Caco-2 (cell line): Measurements from ENCODE around the gene SERPINB7. TPM values are rescaled to one million over a fixed set of nuclear protein-coding genes. Genes with fewer than 3 reads are reported as not detected.

ENCODE experiments used
- BruUV-seq: library from RNA; stranded (reverse); fragments of 400-500 nt; replicated peaks from 2 replicates; lab custom pipeline; 2021; lab: Mats Ljungman, UMichigan
- CTCF ChIA-PET: fragments of 300-600 bp; sonication (Branson Sonifier 250); formaldehyde crosslinking; loops from one replicate; lab custom pipeline; 2022; ENCODE audit warnings: antibody characterized with exemption; lab: Charles Lee
- POLR2A ChIA-PET: fragments of 300-600 bp; sonication (Branson Sonifier 250); formaldehyde crosslinking; loops from one replicate; lab custom pipeline; 2022; ENCODE audit warnings: antibody characterized with exemption; lab: Charles Lee
- DNase-seq, 2 experiments: peaks; one replicate each; pipeline versions ENCODE4 v3.0.0 to v3.0.0-alpha.2; 2020 to 2022
- H3K27me3 ChIP-seq: replicated peaks from 2 replicates; pipeline ENCODE4 v1.6.0; 2011; ENCODE audit warnings: low read length; ENCODE audit not compliant: control insufficient read depth, insufficient read depth
- H3K36me3 ChIP-seq: 2 replicates; pipeline ENCODE4 v1.5.1; 2011; ENCODE audit warnings: low read length; ENCODE audit not compliant: control insufficient read depth, insufficient read depth
- H3K4me1 ChIP-seq: fragments of 250-450 bp; sonication (Bioruptor Pico); 2 replicates; pipeline ENCODE4 v1.5.1; 2020; ENCODE audit warnings: mild to moderate bottlenecking
- H3K4me3 ChIP-seq: 2 replicates; pipeline ENCODE4 v1.5.1; 2011; ENCODE audit warnings: low read depth, mild to moderate bottlenecking, control low read depth, low read length
- H3K9me3 ChIP-seq: fragments of 250-450 bp; sonication (Bioruptor Pico); 2 replicates; pipeline ENCODE4 v1.5.1; 2020; ENCODE audit warnings: mild to moderate bottlenecking, moderate library complexity
- H3K27ac Mint-ChIP-seq: one replicate; pipeline ENCODE4 v1.8.0; 2022; ENCODE audit warnings: mixed read lengths; ENCODE audit not compliant: unreplicated experiment
- H3K27me3 Mint-ChIP-seq: one replicate; pipeline ENCODE4 v1.8.0; 2022; ENCODE audit warnings: mixed read lengths; ENCODE audit not compliant: insufficient read depth, unreplicated experiment
- H3K36me3 Mint-ChIP-seq: one replicate; pipeline ENCODE4 v1.8.0; 2022; ENCODE audit warnings: mild to moderate bottlenecking, mixed read lengths; ENCODE audit not compliant: insufficient read depth, unreplicated experiment
- H3K4me1 Mint-ChIP-seq: one replicate; pipeline ENCODE4 v1.8.0; 2022; ENCODE audit warnings: low read depth, mixed read lengths; ENCODE audit not compliant: unreplicated experiment
- H3K4me3 Mint-ChIP-seq: one replicate; pipeline ENCODE4 v1.8.0; 2022; ENCODE audit warnings: mild to moderate bottlenecking, moderate library complexity, mixed read lengths; ENCODE audit not compliant: unreplicated experiment
- H3K9me3 Mint-ChIP-seq: one replicate; pipeline ENCODE4 v1.8.0; 2022; ENCODE audit warnings: mixed read lengths; ENCODE audit not compliant: unreplicated experiment
- intact Hi-C: fragments of 100-400 bp; cut with micrococcal nuclease; formaldehyde crosslinking; loops from one replicate; pipeline ENCODE4 v1.10.0; 2022; ENCODE audit not compliant: unreplicated experiment
- total RNA-seq: library from RNA; stranded (reverse); gene quantifications from 2 replicates; pipeline ENCODE4 v1.2.3, GENCODE V29; 2022
- TF ChIP-seq, protein P1 (sequence below), 2 experiments: fragments of 200-600 bp in 1 of 2; IDR thresholded peaks; 1 replicate in 1 of 2; 2 replicates in 1 of 2; pipeline versions ENCODE4 v1.5.1 to v1.8.0; 2011 to 2022; ENCODE audit warnings: antibody characterized with exemption in 1 of 2, control low read depth in 1 of 2, inconsistent platforms in 1 of 2, low read depth in 1 of 2, low read length in 1 of 2, mild to moderate bottlenecking in 1 of 2, moderate library complexity in 1 of 2; ENCODE audit not compliant: insufficient read depth in 1 of 2, severe bottlenecking in 1 of 2, unreplicated experiment in 1 of 2

The SERPINB7 gene
- total RNA-seq, 1 experiment from 2014 or later, result not detected

DNA sequence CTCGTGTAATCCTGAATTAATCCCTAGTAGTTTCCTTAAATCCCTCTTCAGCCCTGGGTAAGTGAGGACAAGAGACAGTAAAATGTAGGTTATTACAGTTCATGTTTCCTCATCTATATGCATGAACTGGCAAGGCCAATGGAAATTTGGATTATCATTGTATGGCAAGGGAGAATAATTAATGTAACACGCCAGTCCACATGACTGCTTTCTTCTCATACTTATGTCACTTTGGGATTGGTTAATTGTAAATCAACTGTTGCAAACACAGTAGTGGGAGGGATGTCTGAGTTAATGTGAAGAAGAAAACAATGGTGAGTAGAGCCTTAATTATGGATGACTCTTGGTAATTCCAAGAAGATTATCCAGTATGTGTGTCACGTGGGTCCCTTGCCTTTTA lies 1.7 kb upstream of the SERPINB7 start:
- Histone ChIP-seq H3K27me3 (no peaks in the 10 kb centered on the region), H3K36me3 (no peaks in the 10 kb centered on the region), H3K4me1 (no peaks in the 10 kb centered on the region), H3K9me3 (no peaks in the 10 kb centered on the region), H3K4me3 (no peak overlapping the region)
- TF ChIP-seq, protein P1, sequence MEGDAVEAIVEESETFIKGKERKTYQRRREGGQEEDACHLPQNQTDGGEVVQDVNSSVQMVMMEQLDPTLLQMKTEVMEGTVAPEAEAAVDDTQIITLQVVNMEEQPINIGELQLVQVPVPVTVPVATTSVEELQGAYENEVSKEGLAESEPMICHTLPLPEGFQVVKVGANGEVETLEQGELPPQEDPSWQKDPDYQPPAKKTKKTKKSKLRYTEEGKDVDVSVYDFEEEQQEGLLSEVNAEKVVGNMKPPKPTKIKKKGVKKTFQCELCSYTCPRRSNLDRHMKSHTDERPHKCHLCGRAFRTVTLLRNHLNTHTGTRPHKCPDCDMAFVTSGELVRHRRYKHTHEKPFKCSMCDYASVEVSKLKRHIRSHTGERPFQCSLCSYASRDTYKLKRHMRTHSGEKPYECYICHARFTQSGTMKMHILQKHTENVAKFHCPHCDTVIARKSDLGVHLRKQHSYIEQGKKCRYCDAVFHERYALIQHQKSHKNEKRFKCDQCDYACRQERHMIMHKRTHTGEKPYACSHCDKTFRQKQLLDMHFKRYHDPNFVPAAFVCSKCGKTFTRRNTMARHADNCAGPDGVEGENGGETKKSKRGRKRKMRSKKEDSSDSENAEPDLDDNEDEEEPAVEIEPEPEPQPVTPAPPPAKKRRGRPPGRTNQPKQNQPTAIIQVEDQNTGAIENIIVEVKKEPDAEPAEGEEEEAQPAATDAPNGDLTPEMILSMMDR (IDR thresholded peaks at IDR 0.05; ENCODE audit: insufficient read depth in 1 of 2, low read depth in 1 of 2, low read length in 1 of 2, severe bottlenecking in 1 of 2, unreplicated experiment in 1 of 2), result no peak
- intact Hi-C loops, result no loop called here
- BruUV-seq, result no TSS peak
- DNase-seq, result no peak
- POLR2A ChIA-PET, result no interaction called here
- CTCF ChIA-PET, result no interaction called here
- Mint-ChIP-seq H3K4me1 (no peaks in the 10 kb centered on the region), H3K4me3 (no peak overlapping the region), H3K27ac (no peak overlapping the region), H3K27me3 (peaks cover 2% of the 10 kb centered on the region), H3K36me3 (no peaks in the 10 kb centered on the region), H3K9me3 (no peaks in the 10 kb centered on the region)

DNA sequence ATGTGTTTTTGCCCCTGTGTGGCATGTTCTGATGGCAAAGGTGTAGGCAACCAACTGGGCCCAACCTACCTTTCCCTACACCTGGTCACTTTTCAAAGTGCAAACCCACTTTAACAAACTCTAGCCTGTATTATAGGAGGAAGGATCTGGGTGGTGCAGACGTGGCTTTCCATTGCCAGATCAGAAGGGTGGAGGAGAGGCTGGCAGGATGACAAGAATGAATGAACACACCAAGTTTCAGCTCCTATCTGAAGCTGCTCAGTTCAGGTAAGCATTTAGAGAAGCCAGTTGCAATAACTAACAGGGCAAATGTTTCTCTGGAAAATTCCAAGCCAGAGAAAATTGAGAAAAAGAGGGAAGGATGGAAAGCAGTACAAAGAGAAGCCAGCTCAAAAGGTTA lies 707 bp upstream of the SERPINB7 start:
- Histone ChIP-seq H3K36me3 (no peaks in the 10 kb centered on the region), H3K9me3 (no peaks in the 10 kb centered on the region), H3K27me3 (no peaks in the 10 kb centered on the region), H3K4me1 (no peaks in the 10 kb centered on the region), H3K4me3 (no peak overlapping the region)
- TF ChIP-seq, protein P1 (IDR thresholded peaks at IDR 0.05; ENCODE audit: insufficient read depth in 1 of 2, low read depth in 1 of 2, low read length in 1 of 2, severe bottlenecking in 1 of 2, unreplicated experiment in 1 of 2), result no peak
- Mint-ChIP-seq H3K4me3 (no peak overlapping the region), H3K27me3 (peaks cover 2% of the 10 kb centered on the region), H3K27ac (no peak overlapping the region), H3K9me3 (no peaks in the 10 kb centered on the region), H3K4me1 (no peaks in the 10 kb centered on the region), H3K36me3 (no peaks in the 10 kb centered on the region)
- ChIA-PET CTCF (no interaction called here), POLR2A (no interaction called here)
- intact Hi-C loops, result no loop called here
- BruUV-seq, result no TSS peak
- no peak for DNase-seq

GRCh38 chr18:63779386-63779785 lies 4.2 kb downstream of the SERPINB7 start:
- Histone ChIP-seq H3K9me3 (no peaks in the 10 kb centered on the region), H3K4me1 (no peaks in the 10 kb centered on the region), H3K27me3 (no peaks in the 10 kb centered on the region), H3K36me3 (no peaks in the 10 kb centered on the region), H3K4me3 (no peak overlapping the region)
- POLR2A ChIA-PET, result no interaction called here
- CTCF ChIA-PET, result no interaction called here
- no TSS peak for BruUV-seq
- H3K9me3 Mint-ChIP-seq, result no peaks in the 10 kb centered on the region
- no peaks in the 10 kb centered on the region for H3K27me3 Mint-ChIP-seq
- H3K36me3 Mint-ChIP-seq, result no peaks in the 10 kb centered on the region
- TF ChIP-seq, protein P1 (IDR thresholded peaks at IDR 0.05; ENCODE audit: insufficient read depth in 1 of 2, low read depth in 1 of 2, low read length in 1 of 2, severe bottlenecking in 1 of 2, unreplicated experiment in 1 of 2), result no peak
- intact Hi-C loops, result no loop called here
- no peaks in the 10 kb centered on the region for H3K4me1 Mint-ChIP-seq
- no peak overlapping the region for H3K27ac Mint-ChIP-seq
- no peak for DNase-seq
- H3K4me3 Mint-ChIP-seq, result no peak overlapping the region
